ENCODE measurements around the gene OR51L1.

DNA sequence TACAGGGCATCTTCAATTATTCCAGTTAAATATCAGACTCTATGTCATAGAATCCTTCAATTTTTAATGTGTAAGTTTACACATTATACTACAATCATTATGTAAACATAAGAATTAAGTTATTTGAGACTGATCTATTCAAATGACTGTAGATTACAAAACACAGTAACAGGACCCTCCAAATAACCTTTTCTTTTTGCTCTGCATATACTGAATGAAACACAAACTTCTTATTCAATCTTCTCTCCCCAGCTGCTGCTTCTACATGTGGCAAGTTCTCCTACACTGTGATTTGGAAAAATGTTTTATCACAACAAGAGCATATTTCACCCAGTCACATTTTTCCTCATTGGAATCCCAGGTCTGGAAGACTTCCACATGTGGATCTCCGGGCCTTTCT is 51.6 kb downstream of the OR51L1 start, which contains the start of gene OR52J3:
- TF ChIP-seq GATA2 (IDR thresholded peaks at IDR 0.05; ENCODE audit: low read depth, low read length) = no peak
- TF ChIP-seq GATA3 (IDR thresholded peaks at IDR 0.05; ENCODE audit: low read depth, low read length) = no peak

Measured in SH-SY5Y (cell line).